Gastroesophageal sphincter (tissue), 4 donors: ENCODE measurements around the gene NFIA. TPM values are rescaled to one million over a fixed set of nuclear protein-coding genes. Genes with fewer than 3 reads are reported as not detected.

Experiments
- ATAC-seq: fragments of 150-250 bp; one replicate; pipeline ENCODE4 v1.9.1; 2016; ENCODE audit warnings: mild to moderate bottlenecking, moderate library complexity
- H3K27ac ChIP-seq, 4 donors: fragments of 200-600 bp; sonication (generic) in 3 of 4; 1 replicate in 3 of 4; 2 replicates in 1 of 4; pipeline ENCODE4 v1.5.1; 2016 to 2019
- H3K27me3 ChIP-seq: fragments of 200-600 bp; sonication (generic); one replicate; pipeline ENCODE4 v1.5.1; 2019
- H3K36me3 ChIP-seq, 2 donors: fragments of 200-600 bp; sonication (generic); one replicate each; pipeline ENCODE4 v1.5.1; 2019; ENCODE audit warnings: control low read depth in 1 of 2
- H3K4me1 ChIP-seq, 3 donors: fragments of 200-600 bp; sonication (generic); 1 replicate in 2 of 3; 2 replicates in 1 of 3; pipeline ENCODE4 v1.5.1; 2016 to 2019; ENCODE audit warnings: control low read depth in 2 of 3
- H3K4me3 ChIP-seq, 2 donors: fragments of 200-600 bp; sonication (generic); one replicate each; pipeline ENCODE4 v1.5.1; 2019; ENCODE audit warnings: mild to moderate bottlenecking in 1 of 2, moderate library complexity in 1 of 2
- H3K9me3 ChIP-seq, 3 donors: fragments of 200-600 bp; sonication (generic); one replicate each; pipeline ENCODE4 v1.5.1; 2017 to 2019; ENCODE audit warnings: control low read depth in 2 of 3
- EP300 ChIP-seq: sonication (generic); formaldehyde crosslinking; IDR thresholded peaks from one replicate; pipeline ENCODE4 v1.6.1; 2017; ENCODE audit warnings: antibody characterized with exemption, mild to moderate bottlenecking
- POLR2A ChIP-seq, 2 donors: fragments of 450-650 bp; IDR thresholded peaks; one replicate each; pipeline ENCODE4 v1.6.1; 2017; ENCODE audit warnings: antibody characterized with exemption in 2 of 2, mild to moderate bottlenecking in 2 of 2, moderate library complexity in 1 of 2
- POLR2AphosphoS5 ChIP-seq: sonication (generic); formaldehyde crosslinking; IDR thresholded peaks from one replicate; pipeline ENCODE4 v1.6.1; 2017; ENCODE audit warnings: antibody characterized with exemption
- WGBS, 2 donors: methylation state at CpG; one replicate each; pipeline ENCODE4 v1.1.5; 2018; ENCODE audit warnings: low coverage in 1 of 2; 5-methylcytosine and 5-hydroxymethylcytosine counted together
- total RNA-seq, 4 donors: library from RNA; depleted of rRNA; stranded (reverse); fragments of >200 nt; gene quantifications; one replicate each; pipeline ENCODE4 v1.1.0, GENCODE V29; 2016
- TF ChIP-seq, protein P1 (sequence below), 4 experiments: fragments of 200-600 bp in 2 of 4; fragments of 450-650 bp in 2 of 4; sonication (generic) in 1 of 4; IDR thresholded peaks; one replicate each; pipeline ENCODE4 v1.5.1; 2017 to 2019; ENCODE audit warnings: antibody characterized with exemption in 4 of 4, mild to moderate bottlenecking in 2 of 4, moderate library complexity in 2 of 4

NFIA gene
- total RNA-seq, 4 donors from 2014 or later = 123 to 205 (median 149) TPM

DNA sequence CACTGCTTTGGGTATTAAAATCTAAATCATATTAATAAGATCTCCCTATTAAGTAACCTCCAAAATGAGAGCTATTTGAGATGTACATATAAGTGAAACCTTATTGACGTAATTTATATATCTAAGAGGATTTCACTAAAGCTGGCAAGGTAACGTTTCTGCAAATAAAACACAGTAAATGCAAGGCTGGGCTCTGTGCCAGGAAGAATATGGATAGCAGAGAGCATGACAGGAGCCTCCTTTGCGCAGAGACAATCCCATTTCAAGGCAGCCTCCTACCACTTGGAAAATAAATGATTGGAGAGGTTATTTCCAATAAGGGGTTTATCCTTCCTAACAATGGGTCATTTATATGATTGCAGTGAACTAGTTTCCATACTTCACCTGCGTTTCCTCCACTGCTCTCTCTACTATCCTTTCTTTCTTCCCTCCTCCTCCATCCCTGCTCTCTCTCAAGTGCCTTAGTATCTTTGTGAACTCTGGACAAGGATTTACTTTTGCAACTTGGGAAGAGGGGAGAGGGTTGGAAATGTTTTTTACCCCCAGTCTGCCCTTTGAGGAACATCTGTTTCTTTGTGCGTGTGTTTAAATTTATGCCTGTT lies 3.0 kb upstream of the NFIA start:
- 20 to 27% methylated on average over 4 to 5 of the region's 5 CpGs for WGBS, 2 donors
- no peaks in the 10 kb centered on the region for H3K36me3 ChIP-seq
- no peak for TF ChIP-seq POLR2A (IDR thresholded peaks at IDR 0.05)
- H3K9me3 ChIP-seq = no peaks in the 10 kb centered on the region
- no peak for ATAC-seq
- H3K27ac ChIP-seq = peak overlapping the region; percentile 36 to 97 (median 96)
- peaks cover 19 to 49% (median 23%) of the 10 kb centered on the region in 3 donors for H3K4me1 ChIP-seq
- H3K4me3 ChIP-seq = peak overlapping the region in 1 of 2 donors; percentile 86
- H3K27me3 ChIP-seq = no peaks in the 10 kb centered on the region

GRCh38 chr1:61079898-61080336 lies 2.4 kb upstream of the NFIA start:
- Histone ChIP-seq H3K4me3 (peak overlapping the region; percentile 8 to 86), H3K27me3 (no peaks in the 10 kb centered on the region), H3K9me3 (no peaks in the 10 kb centered on the region), H3K4me1 (peaks cover 19 to 54% (median 23%) of the 10 kb centered on the region in 3 donors), H3K36me3 (no peaks in the 10 kb centered on the region), H3K27ac (peak overlapping the region; percentile 90 to 97 (median 96))
- peak; percentile 73 for ATAC-seq
- TF ChIP-seq, protein P1, sequence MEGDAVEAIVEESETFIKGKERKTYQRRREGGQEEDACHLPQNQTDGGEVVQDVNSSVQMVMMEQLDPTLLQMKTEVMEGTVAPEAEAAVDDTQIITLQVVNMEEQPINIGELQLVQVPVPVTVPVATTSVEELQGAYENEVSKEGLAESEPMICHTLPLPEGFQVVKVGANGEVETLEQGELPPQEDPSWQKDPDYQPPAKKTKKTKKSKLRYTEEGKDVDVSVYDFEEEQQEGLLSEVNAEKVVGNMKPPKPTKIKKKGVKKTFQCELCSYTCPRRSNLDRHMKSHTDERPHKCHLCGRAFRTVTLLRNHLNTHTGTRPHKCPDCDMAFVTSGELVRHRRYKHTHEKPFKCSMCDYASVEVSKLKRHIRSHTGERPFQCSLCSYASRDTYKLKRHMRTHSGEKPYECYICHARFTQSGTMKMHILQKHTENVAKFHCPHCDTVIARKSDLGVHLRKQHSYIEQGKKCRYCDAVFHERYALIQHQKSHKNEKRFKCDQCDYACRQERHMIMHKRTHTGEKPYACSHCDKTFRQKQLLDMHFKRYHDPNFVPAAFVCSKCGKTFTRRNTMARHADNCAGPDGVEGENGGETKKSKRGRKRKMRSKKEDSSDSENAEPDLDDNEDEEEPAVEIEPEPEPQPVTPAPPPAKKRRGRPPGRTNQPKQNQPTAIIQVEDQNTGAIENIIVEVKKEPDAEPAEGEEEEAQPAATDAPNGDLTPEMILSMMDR (IDR thresholded peaks at IDR 0.05) = peak; percentile 10 to 62 (median 14)
- no peak for TF ChIP-seq EP300
- TF ChIP-seq POLR2AphosphoS5 = peak; percentile 88
- TF ChIP-seq POLR2A (IDR thresholded peaks at IDR 0.05) = no peak
- 0% methylated on average over 7 to 8 of the region's 14 CpGs for whole genome bisulfite sequencing, 2 donors

GRCh38 chr1:61080413-61081143 lies 1.8 kb upstream of the NFIA start:
- peak overlapping the region; percentile 86 to 99 for H3K4me3 ChIP-seq
- TF ChIP-seq POLR2AphosphoS5 (no peak), POLR2A (IDR thresholded peaks at IDR 0.05) (no peak), EP300 (no peak)
- TF ChIP-seq, protein P1 (IDR thresholded peaks at IDR 0.05) = no peak
- ATAC-seq = no peak
- H3K4me1 ChIP-seq = peaks cover 19 to 60% (median 23%) of the 10 kb centered on the region in 3 donors
- H3K27me3 ChIP-seq = no peaks in the 10 kb centered on the region
- peak overlapping the region; percentile 90 to 97 (median 96) for H3K27ac ChIP-seq
- 0 to 9% methylated on average over 3 to 7 of the region's 7 CpGs for WGBS, 2 donors
- H3K9me3 ChIP-seq = no peaks in the 10 kb centered on the region
- no peaks in the 10 kb centered on the region for H3K36me3 ChIP-seq

- no peaks in the 10 kb centered on the region for H3K27me3 ChIP-seq
- WGBS, 2 donors = 0 to 1% methylated on average over 7 to 8 of the region's 8 CpGs
- peak overlapping the region; percentile 86 to 99 for H3K4me3 ChIP-seq
- no peak for ATAC-seq
- peak overlapping the region; percentile 90 to 97 (median 96) for H3K27ac ChIP-seq
- no peaks in the 10 kb centered on the region for H3K9me3 ChIP-seq
- H3K36me3 ChIP-seq = no peaks in the 10 kb centered on the region
- H3K4me1 ChIP-seq = peaks cover 19 to 59% (median 23%) of the 10 kb centered on the region in 3 donors
- TF ChIP-seq POLR2A (IDR thresholded peaks at IDR 0.05) = no peak
- TF ChIP-seq, protein P1 (IDR thresholded peaks at IDR 0.05) = no peak
- no peak for TF ChIP-seq POLR2AphosphoS5
- no peak for TF ChIP-seq EP300
Measured at GRCh38 chr1:61081144-61081685, 1.1 kb upstream of the NFIA start.

- Histone ChIP-seq H3K27ac (peak overlapping the region; percentile 90 to 97 (median 96)), H3K36me3 (no peaks in the 10 kb centered on the region), H3K4me3 (peak overlapping the region; percentile 86 to 99), H3K4me1 (peaks cover 19 to 59% (median 23%) of the 10 kb centered on the region in 3 donors), H3K27me3 (no peaks in the 10 kb centered on the region), H3K9me3 (no peaks in the 10 kb centered on the region)
- peak; percentile 6 for ATAC-seq
- no peak for TF ChIP-seq EP300
- TF ChIP-seq POLR2AphosphoS5 = peak; percentile 12
- TF ChIP-seq, protein P1 (IDR thresholded peaks at IDR 0.05) = no peak
- TF ChIP-seq POLR2A (IDR thresholded peaks at IDR 0.05) = no peak
- WGBS, 2 donors = 0 to 1% methylated on average over 2 to 18 of the region's 41 CpGs
Measured at GRCh38 chr1:61081686-61082310, 563 bp upstream of the NFIA start.
